Caco-2 (cell line): ENCODE measurements around the gene CYSLTR2. TPM values are rescaled to one million over a fixed set of nuclear protein-coding genes. Genes with fewer than 3 reads are reported as not detected.

Experiments
- BruUV-seq: library from RNA; stranded (reverse); fragments of 400-500 nt; replicated peaks from 2 replicates; lab custom pipeline; 2021; lab: Mats Ljungman, UMichigan
- CTCF ChIA-PET: fragments of 300-600 bp; sonication (Branson Sonifier 250); formaldehyde crosslinking; loops from one replicate; lab custom pipeline; 2022; ENCODE audit warnings: antibody characterized with exemption; lab: Charles Lee
- POLR2A ChIA-PET: fragments of 300-600 bp; sonication (Branson Sonifier 250); formaldehyde crosslinking; loops from one replicate; lab custom pipeline; 2022; ENCODE audit warnings: antibody characterized with exemption; lab: Charles Lee
- DNase-seq, 2 experiments: peaks; one replicate each; pipeline versions ENCODE4 v3.0.0 to v3.0.0-alpha.2; 2020 to 2022
- H3K27me3 ChIP-seq: replicated peaks from 2 replicates; pipeline ENCODE4 v1.6.0; 2011; ENCODE audit warnings: low read length; ENCODE audit not compliant: control insufficient read depth, insufficient read depth
- H3K36me3 ChIP-seq: 2 replicates; pipeline ENCODE4 v1.5.1; 2011; ENCODE audit warnings: low read length; ENCODE audit not compliant: control insufficient read depth, insufficient read depth
- H3K4me1 ChIP-seq: fragments of 250-450 bp; sonication (Bioruptor Pico); 2 replicates; pipeline ENCODE4 v1.5.1; 2020; ENCODE audit warnings: mild to moderate bottlenecking
- H3K4me3 ChIP-seq: 2 replicates; pipeline ENCODE4 v1.5.1; 2011; ENCODE audit warnings: low read depth, mild to moderate bottlenecking, control low read depth, low read length
- H3K9me3 ChIP-seq: fragments of 250-450 bp; sonication (Bioruptor Pico); 2 replicates; pipeline ENCODE4 v1.5.1; 2020; ENCODE audit warnings: mild to moderate bottlenecking, moderate library complexity
- H3K27ac Mint-ChIP-seq: one replicate; pipeline ENCODE4 v1.8.0; 2022; ENCODE audit warnings: mixed read lengths; ENCODE audit not compliant: unreplicated experiment
- H3K27me3 Mint-ChIP-seq: one replicate; pipeline ENCODE4 v1.8.0; 2022; ENCODE audit warnings: mixed read lengths; ENCODE audit not compliant: insufficient read depth, unreplicated experiment
- H3K36me3 Mint-ChIP-seq: one replicate; pipeline ENCODE4 v1.8.0; 2022; ENCODE audit warnings: mild to moderate bottlenecking, mixed read lengths; ENCODE audit not compliant: insufficient read depth, unreplicated experiment
- H3K4me1 Mint-ChIP-seq: one replicate; pipeline ENCODE4 v1.8.0; 2022; ENCODE audit warnings: low read depth, mixed read lengths; ENCODE audit not compliant: unreplicated experiment
- H3K4me3 Mint-ChIP-seq: one replicate; pipeline ENCODE4 v1.8.0; 2022; ENCODE audit warnings: mild to moderate bottlenecking, moderate library complexity, mixed read lengths; ENCODE audit not compliant: unreplicated experiment
- H3K9me3 Mint-ChIP-seq: one replicate; pipeline ENCODE4 v1.8.0; 2022; ENCODE audit warnings: mixed read lengths; ENCODE audit not compliant: unreplicated experiment
- CTCF ChIP-seq, 2 experiments: fragments of 200-600 bp in 1 of 2; IDR thresholded peaks; 1 replicate in 1 of 2; 2 replicates in 1 of 2; pipeline versions ENCODE4 v1.5.1 to v1.8.0; 2011 to 2022; ENCODE audit warnings: antibody characterized with exemption in 1 of 2, control low read depth in 1 of 2, inconsistent platforms in 1 of 2, low read depth in 1 of 2, low read length in 1 of 2, mild to moderate bottlenecking in 1 of 2, moderate library complexity in 1 of 2; ENCODE audit not compliant: insufficient read depth in 1 of 2, severe bottlenecking in 1 of 2, unreplicated experiment in 1 of 2
- intact Hi-C: fragments of 100-400 bp; cut with micrococcal nuclease; formaldehyde crosslinking; loops from one replicate; pipeline ENCODE4 v1.10.0; 2022; ENCODE audit not compliant: unreplicated experiment
- total RNA-seq: library from RNA; stranded (reverse); gene quantifications from 2 replicates; pipeline ENCODE4 v1.2.3, GENCODE V29; 2022

The CYSLTR2 gene
- total RNA-seq, 1 experiment from 2014 or later = not detected

DNA sequence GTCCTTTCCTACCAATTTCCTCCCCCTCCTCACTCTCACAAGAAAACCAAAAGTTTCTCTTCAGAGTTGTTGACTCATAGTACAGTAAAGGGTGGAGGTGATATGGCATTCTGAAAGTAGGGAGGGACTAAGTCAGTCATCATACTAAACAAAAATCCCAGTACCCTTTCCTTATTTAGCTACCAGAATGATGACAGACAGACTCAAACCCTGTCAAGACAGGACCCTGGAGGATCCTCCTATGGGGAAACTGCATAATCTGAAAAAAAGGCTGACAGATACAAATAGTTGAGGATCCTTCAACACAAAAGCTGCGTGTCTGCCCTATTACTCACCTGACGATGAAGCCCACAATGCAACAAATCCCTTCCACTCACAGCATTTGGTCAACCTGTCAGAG, 55.5 kb downstream of the CYSLTR2 start:
- Histone ChIP-seq H3K36me3 (no peaks in the 10 kb centered on the region), H3K4me3 (no peak overlapping the region), H3K9me3 (no peaks in the 10 kb centered on the region; the same call in 1 of the 2 replicates), H3K27me3 (no peaks in the 10 kb centered on the region), H3K4me1 (no peaks in the 10 kb centered on the region)
- peaks cover 26% of the 10 kb centered on the region for H3K27me3 Mint-ChIP-seq
- ChIA-PET POLR2A (no interaction called here), CTCF (no interaction called here)
- H3K9me3 Mint-ChIP-seq = peaks cover 36% of the 10 kb centered on the region
- no peak for DNase-seq
- no peak overlapping the region for H3K27ac Mint-ChIP-seq
- no TSS peak for BruUV-seq
- intact Hi-C loops = no loop called here
- H3K4me1 Mint-ChIP-seq = no peaks in the 10 kb centered on the region
- H3K36me3 Mint-ChIP-seq = no peaks in the 10 kb centered on the region
- H3K4me3 Mint-ChIP-seq = no peak overlapping the region
- TF ChIP-seq CTCF (IDR thresholded peaks at IDR 0.05; ENCODE audit: insufficient read depth in 1 of 2, low read depth in 1 of 2, low read length in 1 of 2, severe bottlenecking in 1 of 2, unreplicated experiment in 1 of 2) = no peak

DNA sequence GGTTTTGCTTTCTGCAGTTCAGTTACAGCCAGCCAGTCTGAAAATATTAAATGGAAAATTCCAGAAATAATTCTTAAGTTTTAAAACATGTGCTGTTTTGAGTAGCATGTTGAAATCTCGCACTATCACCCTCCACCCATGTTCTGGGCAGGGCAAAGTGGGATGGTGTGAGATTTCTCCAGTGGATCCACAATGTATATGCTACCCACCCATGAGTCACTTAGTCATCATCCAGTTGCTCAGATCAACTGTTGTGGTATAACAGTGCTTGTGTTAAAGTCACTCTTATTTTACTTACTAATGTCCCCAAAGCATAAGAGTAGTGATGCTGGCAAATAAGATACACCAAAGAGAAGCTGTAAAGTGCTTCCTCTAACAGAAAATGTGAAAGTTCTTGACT, 56.4 kb downstream of the CYSLTR2 start:
- Histone ChIP-seq H3K9me3 (peaks cover 3% of the 10 kb centered on the region; the same call in 1 of the 2 replicates), H3K27me3 (no peaks in the 10 kb centered on the region), H3K4me1 (no peaks in the 10 kb centered on the region), H3K4me3 (no peak overlapping the region), H3K36me3 (no peaks in the 10 kb centered on the region)
- Mint-ChIP-seq H3K4me3 (no peak overlapping the region), H3K4me1 (no peaks in the 10 kb centered on the region), H3K9me3 (peaks cover 37% of the 10 kb centered on the region), H3K27me3 (peaks cover 26% of the 10 kb centered on the region), H3K36me3 (no peaks in the 10 kb centered on the region), H3K27ac (no peak overlapping the region)
- no peak for DNase-seq
- BruUV-seq = no TSS peak
- no peak for TF ChIP-seq CTCF (IDR thresholded peaks at IDR 0.05; ENCODE audit: insufficient read depth in 1 of 2, low read depth in 1 of 2, low read length in 1 of 2, severe bottlenecking in 1 of 2, unreplicated experiment in 1 of 2)
- intact Hi-C loops = no loop called here
- CTCF ChIA-PET = no interaction called here
- POLR2A ChIA-PET = no interaction called here

DNA sequence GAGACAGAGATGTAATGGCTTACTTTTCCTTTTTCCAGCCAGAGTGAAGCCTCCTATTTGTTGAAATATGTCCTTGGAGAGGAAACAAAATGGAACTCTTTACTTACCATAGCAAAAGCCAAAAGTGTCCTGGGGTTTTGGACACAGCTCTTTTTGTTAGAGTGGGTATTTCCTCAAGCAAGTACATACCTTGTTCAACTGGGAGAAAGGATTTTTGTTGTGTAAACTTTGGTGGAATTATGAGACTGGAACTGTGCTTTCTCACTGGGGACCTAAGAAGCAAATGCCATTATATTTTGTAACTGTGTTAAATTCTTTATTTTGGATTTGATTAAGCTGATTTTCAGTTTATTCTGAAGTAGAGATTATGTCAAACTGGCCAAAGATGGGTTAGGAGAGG, 58.4 kb downstream of the CYSLTR2 start:
- Histone ChIP-seq H3K4me3 (no peak overlapping the region), H3K4me1 (no peaks in the 10 kb centered on the region), H3K27me3 (no peaks in the 10 kb centered on the region), H3K9me3 (peaks cover 19% of the 10 kb centered on the region), H3K36me3 (no peaks in the 10 kb centered on the region)
- Mint-ChIP-seq H3K36me3 (no peaks in the 10 kb centered on the region), H3K27me3 (peaks cover 21% of the 10 kb centered on the region), H3K4me1 (no peaks in the 10 kb centered on the region), H3K4me3 (no peak overlapping the region), H3K9me3 (peaks cover 57% of the 10 kb centered on the region), H3K27ac (no peak overlapping the region)
- intact Hi-C loops = no loop called here
- no peak for TF ChIP-seq CTCF (IDR thresholded peaks at IDR 0.05; ENCODE audit: insufficient read depth in 1 of 2, low read depth in 1 of 2, low read length in 1 of 2, severe bottlenecking in 1 of 2, unreplicated experiment in 1 of 2)
- ChIA-PET POLR2A (no interaction called here), CTCF (no interaction called here)
- no peak for DNase-seq
- BruUV-seq = no TSS peak
